HL-60 (cell line): ENCODE data around the gene ASS1.
A peak's percentile ranks its signal among the peaks of the same experiment; 100 is the strongest.

ENCODE experiments used
- DNase-seq, 2 experiments: peaks; one replicate each; pipeline ENCODE4 v3.0.0-alpha.2; 2010 to 2020; ENCODE audit warnings: low read depth in 1 of 2, low spot score in 1 of 2
- H3K27ac ChIP-seq: fragments of 250-450 bp; sonication (Bioruptor Pico); replicated peaks from 2 replicates; pipeline ENCODE4 v1.5.1; 2020; ENCODE audit warnings: mild to moderate bottlenecking, moderate library complexity
- H3K27me3 ChIP-seq: fragments of 250-450 bp; sonication (Bioruptor Pico); 2 replicates; pipeline ENCODE4 v1.5.1; 2021; ENCODE audit warnings: mild to moderate bottlenecking, moderate library complexity; ENCODE audit not compliant: insufficient read depth, poor library complexity, severe bottlenecking
- H3K4me3 ChIP-seq: replicated peaks from 2 replicates; pipeline ENCODE4 v1.5.1; 2011; ENCODE audit warnings: mild to moderate bottlenecking, control low read depth, low read length; ENCODE audit not compliant: insufficient read depth
- CTCF ChIP-seq: IDR thresholded peaks from one replicate; pipeline ENCODE4 v1.5.1; 2011; ENCODE audit warnings: low read length, control low read depth, inconsistent platforms; ENCODE audit not compliant: insufficient read depth
- GABPA ChIP-seq: IDR thresholded peaks from 2 replicates; pipeline ENCODE4 v1.6.1; 2012; ENCODE audit warnings: low read depth
- POLR2AphosphoS5 ChIP-seq: IDR thresholded peaks from 2 replicates; pipeline ENCODE4 v1.6.1; 2012; ENCODE audit warnings: low read depth
- SPI1 ChIP-seq: IDR thresholded peaks from 2 replicates; pipeline ENCODE4 v1.6.1; 2012; ENCODE audit warnings: low read depth, mild to moderate bottlenecking, borderline replicate concordance
- TF ChIP-seq, protein P1 (sequence below): IDR thresholded peaks from 2 replicates; pipeline ENCODE4 v1.6.1; 2012; ENCODE audit warnings: low read depth; ENCODE audit not compliant: insufficient replicate concordance

ASS1 gene

GRCh38 chr9:130448035-130448624, 3.4 kb downstream of the ASS1 start:
- peak overlapping the region; percentile 54 for H3K27ac ChIP-seq
- TF ChIP-seq SPI1 (peak; percentile 88), POLR2AphosphoS5 (0 out of 2 replicates have a peak, but pooled peaks have one; percentile 26), CTCF (no peak)
- H3K4me3 ChIP-seq, result no peak overlapping the region
- peak; percentile 68 to 82 for DNase-seq
- H3K27me3 ChIP-seq, result peaks cover 2% of the 10 kb centered on the region

- H3K27ac ChIP-seq, result peak overlapping the region; percentile 54
- peaks cover 2% of the 10 kb centered on the region for H3K27me3 ChIP-seq
- TF ChIP-seq, protein P1, sequence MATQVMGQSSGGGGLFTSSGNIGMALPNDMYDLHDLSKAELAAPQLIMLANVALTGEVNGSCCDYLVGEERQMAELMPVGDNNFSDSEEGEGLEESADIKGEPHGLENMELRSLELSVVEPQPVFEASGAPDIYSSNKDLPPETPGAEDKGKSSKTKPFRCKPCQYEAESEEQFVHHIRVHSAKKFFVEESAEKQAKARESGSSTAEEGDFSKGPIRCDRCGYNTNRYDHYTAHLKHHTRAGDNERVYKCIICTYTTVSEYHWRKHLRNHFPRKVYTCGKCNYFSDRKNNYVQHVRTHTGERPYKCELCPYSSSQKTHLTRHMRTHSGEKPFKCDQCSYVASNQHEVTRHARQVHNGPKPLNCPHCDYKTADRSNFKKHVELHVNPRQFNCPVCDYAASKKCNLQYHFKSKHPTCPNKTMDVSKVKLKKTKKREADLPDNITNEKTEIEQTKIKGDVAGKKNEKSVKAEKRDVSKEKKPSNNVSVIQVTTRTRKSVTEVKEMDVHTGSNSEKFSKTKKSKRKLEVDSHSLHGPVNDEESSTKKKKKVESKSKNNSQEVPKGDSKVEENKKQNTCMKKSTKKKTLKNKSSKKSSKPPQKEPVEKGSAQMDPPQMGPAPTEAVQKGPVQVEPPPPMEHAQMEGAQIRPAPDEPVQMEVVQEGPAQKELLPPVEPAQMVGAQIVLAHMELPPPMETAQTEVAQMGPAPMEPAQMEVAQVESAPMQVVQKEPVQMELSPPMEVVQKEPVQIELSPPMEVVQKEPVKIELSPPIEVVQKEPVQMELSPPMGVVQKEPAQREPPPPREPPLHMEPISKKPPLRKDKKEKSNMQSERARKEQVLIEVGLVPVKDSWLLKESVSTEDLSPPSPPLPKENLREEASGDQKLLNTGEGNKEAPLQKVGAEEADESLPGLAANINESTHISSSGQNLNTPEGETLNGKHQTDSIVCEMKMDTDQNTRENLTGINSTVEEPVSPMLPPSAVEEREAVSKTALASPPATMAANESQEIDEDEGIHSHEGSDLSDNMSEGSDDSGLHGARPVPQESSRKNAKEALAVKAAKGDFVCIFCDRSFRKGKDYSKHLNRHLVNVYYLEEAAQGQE, result no peak
- TF ChIP-seq CTCF (no peak), SPI1 (no peak), GABPA (no peak), POLR2AphosphoS5 (no peak)
Observed at GRCh38 chr9:130448771-130449603, 4.2 kb downstream of the ASS1 start.

GRCh38 chr9:130450344-130451003, 5.7 kb downstream of the ASS1 start:
- no peak for TF ChIP-seq POLR2AphosphoS5
- TF ChIP-seq, protein P1, result no peak
- TF ChIP-seq GABPA, result no peak
- no peak for TF ChIP-seq SPI1
- no peak for TF ChIP-seq CTCF
- DNase-seq, result no peak
- Histone ChIP-seq H3K27ac (no peak overlapping the region), H3K4me3 (no peak overlapping the region), H3K27me3 (no peaks in the 10 kb centered on the region)

More at GRCh38 chr9:130448771-130449603, 4.2 kb downstream of the ASS1 start:
- H3K4me3 ChIP-seq, result no peak overlapping the region
- DNase-seq, result no peak
